GM21360 (cell line): ENCODE data around the gene RPA3.

Experiments used
- ATAC-seq: cut with Tn5 transposase; IDR thresholded peaks from one replicate; pipeline ENCODE4 v1.9.1; 2021; ENCODE audit warnings: mild to moderate bottlenecking, moderate library complexity; ENCODE audit not compliant: unreplicated experiment

Gene RPA3

DNA sequence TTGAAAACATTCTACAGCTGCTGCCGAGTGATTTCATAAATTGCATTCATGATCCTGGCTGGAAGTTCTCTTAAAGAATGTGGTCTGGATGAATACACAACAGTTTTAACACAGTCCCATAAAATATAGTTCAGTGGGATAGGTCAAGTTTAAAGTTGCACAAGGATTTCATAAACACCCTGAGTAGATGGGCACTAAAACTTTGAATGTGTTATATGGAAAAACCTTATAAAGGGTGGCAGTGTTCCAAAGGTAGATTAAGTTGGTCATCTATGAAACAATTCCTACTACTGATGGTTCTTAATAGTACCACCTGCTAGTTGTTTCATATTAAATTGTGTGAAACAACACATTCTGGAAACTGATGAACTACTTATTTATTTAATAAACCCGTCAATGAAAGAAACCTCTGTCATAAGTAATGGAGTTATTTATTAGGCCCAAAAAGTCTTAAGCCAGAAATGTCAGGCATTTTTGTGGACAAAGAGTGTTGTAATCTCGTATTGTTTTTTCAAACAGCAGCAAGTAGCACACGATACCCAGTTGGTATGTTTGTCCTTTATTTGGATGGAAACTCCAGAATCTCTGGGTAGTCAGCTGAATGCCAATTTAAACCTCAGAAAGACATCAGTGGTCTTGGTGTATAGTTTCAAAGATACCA, 14.3 kb upstream of the RPA3 start:
- ATAC-seq, result no peak

GRCh38 chr7:7731732-7732131, 13.3 kb upstream of the RPA3 start:
- no peak for ATAC-seq

- no peak for ATAC-seq
These were observed 2.6 kb upstream of the RPA3 start for GRCh38 chr7:7720750-7721621.

DNA sequence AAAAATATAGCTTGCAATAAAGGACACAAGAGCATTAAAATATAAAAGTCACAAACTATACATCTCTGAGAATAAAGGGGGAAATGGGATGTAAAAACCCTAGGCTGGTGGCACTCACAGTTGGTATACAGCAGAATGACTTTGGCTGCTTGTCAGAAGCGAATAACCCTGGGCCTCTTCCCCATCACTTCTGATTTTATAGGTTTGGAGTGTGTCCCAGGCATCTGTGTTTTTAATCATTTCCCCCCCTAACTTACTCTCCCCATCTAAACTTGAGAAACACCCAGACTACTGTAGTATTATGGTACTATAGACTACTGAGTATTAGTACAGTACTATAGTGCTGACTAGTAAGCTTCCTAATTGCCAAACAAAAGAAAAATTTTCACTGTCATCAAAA, 1.8 kb upstream of the RPA3 start:
- ATAC-seq, result no peak

- ATAC-seq, result peak; percentile 98
These were observed 829 bp upstream of the RPA3 start for GRCh38 chr7:7719236-7719635.

DNA sequence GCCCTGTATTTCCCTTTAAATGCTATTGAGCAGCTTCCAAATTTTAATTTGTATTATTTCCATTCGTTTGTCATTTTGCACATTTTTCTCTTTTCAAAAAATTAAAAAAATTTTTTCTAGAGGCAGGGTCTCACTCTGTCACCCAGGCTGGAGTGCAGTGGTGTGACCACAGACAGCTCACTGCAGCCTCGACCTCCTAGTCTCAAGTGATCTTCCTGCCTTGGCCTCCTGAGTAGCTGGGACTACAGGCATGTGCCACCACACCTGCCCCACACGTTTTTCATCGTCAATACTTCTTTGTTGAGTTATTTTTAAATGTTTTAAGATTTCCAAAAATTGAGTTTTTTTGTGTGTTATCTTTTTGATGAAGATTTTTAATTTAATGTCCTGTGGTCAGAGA, 4.7 kb downstream of the RPA3 start:
- no peak for ATAC-seq

GRCh38 chr7:7710469-7710868, 7.9 kb downstream of the RPA3 start:
- no peak for ATAC-seq

DNA sequence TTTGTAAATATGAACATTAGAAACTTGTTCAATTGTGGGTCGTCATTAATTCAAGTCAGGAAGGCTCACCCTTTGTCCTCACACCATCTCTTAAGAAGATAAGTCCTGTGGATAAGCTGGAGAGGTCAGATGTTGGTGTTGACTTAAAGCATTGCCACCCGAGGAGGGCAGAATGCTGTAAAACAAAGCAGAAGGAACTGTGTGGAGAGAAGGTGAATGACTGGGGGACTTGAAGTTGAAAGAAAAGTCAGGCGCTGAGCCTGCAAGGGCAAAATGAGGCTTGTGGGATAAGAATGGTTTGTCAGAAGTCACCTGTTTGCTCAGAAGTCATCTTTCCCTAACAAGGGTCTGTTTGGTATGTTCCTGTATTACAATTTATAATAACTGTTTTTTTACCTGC, 9.1 kb downstream of the RPA3 start:
- no peak for ATAC-seq

- ATAC-seq, result no peak
These were observed 10.6 kb downstream of the RPA3 start for GRCh38 chr7:7707806-7708205.

DNA sequence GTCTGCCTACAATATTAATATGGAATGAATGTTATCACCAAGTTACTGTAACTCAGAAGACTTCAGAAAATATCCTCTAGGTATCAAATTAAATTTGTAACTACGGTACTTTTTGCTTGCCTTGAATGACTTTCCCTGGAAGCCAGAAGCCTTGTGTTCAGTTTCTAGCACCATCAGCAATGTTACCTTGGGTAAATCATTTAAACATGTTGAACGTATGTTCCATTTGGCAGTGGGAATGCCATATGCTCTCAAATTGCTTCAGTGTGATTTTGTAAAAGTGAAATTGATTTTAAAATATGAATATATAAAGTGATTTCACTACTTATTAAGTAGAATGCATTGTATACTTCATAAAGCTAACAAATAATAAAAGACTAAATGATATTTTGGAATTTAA, 11.2 kb downstream of the RPA3 start:
- no peak for ATAC-seq

DNA sequence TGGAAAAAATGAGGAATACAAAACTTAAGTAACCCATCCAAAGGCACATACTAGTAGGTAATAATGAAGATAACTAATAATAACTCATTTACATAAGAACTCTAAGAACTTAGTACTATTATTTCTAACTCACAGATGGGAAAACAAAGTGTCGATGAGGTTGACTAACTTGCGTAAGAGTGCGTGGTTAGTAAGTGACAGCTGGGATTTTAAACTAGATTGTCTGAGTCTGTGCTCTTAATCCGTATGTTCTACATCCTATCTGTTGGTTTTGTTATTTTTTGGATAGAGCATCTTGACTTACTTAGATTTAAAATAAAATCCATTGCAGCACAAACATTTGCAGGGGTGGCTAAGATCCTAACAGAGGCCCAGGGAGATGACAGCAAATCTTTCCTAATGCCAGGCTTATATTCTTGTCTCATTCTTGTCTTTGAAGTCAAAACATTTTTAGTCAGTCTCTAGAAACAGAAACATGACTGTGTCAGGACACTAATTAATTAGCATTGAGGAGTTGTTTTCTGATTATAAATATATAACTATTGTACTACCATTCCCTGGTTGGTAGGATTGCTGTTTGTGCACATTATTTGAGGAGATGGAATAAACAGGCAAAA, 11.7 kb downstream of the RPA3 start:
- no peak for ATAC-seq

GRCh38 chr7:7706101-7706511, 12.3 kb downstream of the RPA3 start:
- ATAC-seq, result peak; percentile 73

DNA sequence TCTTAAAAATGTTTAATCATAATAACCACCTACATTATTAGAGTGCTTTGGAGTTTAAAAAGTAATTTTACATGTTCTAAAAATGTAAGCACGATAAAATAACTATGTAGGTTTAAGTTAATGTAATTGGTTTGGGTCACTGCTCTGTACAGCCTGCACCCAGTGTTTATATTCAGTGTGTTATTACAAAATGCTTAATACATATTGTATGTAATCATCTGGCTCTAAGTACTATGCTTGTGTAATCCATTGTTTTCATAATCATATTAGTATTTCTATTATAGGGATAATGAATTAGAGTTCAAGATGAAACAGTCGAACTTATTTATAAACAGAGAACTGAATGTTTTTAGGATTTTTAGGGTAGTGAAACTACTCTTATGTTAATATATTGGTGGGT, 13.1 kb downstream of the RPA3 start:
- ATAC-seq, result no peak

GRCh38 chr7:7704867-7705266, 13.5 kb downstream of the RPA3 start:
- no peak for ATAC-seq

DNA sequence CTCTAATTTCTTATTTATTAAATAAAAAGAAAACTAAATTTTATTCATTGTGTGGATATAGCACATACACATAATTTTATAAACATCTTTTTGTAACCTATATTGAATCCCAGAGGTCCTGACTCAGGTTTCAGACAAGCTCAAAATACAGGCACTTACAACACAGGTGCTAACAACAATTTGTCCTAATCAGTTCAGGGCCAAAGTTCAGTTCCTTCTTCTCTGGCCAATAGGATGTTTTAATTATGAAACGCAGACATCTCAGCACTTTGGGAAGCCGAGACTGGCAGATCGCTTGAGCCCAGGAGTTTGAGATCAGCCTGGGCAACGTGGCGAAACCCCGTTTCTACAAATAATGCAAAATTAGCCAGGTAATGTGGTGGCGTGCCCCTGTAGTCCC, 15.0 kb downstream of the RPA3 start:
- no peak for ATAC-seq

- no peak for ATAC-seq
These were observed 15.6 kb downstream of the RPA3 start for GRCh38 chr7:7702826-7703225.

DNA sequence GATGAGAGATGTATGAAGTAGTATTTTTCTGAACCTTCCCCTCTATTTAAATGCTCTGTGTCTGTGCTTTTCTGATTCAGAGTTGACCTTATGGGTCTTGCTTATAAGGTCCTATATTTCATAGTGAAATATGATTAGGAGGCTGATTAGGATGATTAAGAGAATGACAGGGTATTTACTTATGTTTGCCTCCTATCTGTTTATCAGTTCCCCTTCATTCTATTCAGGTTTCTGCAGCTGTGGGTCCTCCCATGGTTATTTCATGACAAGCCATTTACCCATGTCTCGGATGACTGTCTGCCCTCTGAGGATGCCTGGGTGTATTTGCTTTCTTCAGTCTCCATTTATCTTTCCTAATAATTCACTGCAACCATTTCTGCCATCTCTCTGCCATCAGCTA, 16.9 kb downstream of the RPA3 start:
- ATAC-seq, result no peak

GRCh38 chr7:7699970-7700369, 18.4 kb downstream of the RPA3 start:
- no peak for ATAC-seq

DNA sequence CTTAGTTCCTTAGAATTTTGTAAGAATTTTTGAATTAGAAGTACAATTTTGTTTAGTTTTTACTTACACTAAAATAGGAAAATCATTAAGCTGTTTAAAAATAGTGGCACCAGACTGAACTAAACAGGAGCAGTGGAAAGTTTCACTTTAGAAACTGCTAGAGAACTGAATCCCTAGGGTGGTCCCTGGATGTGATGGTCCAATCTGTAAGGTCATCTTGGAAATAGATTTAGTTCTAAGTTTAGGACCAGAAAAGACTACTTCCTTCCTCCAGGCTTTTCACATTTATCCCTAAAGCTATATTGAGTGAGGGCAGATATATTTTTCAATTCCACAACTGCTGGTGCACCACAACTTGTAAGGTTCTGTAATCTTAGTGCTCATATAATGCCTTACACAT, 19.0 kb downstream of the RPA3 start:
- ATAC-seq, result no peak

- no peak for ATAC-seq
These were observed 19.5 kb downstream of the RPA3 start for GRCh38 chr7:7698930-7699329.

- ATAC-seq, result no peak
These were observed 21.8 kb downstream of the RPA3 start for GRCh38 chr7:7696458-7697119.
